ENCODE results near the gene WDR88.
"Not testable (repeated sequence)": the region's sequence is repeated elsewhere in the genome, so short reads cannot be mapped to it uniquely, and the experiment has no call there.

Gene WDR88

GRCh38 chr19:33111587-33111986, 20.3 kb upstream of the WDR88 start:
- Mint-ChIP-seq H3K36me3 (ENCODE audit: low read depth) (peaks cover 35% of the 10 kb centered on the region), H3K4me1 (ENCODE audit: low read depth) (no peaks in the 10 kb centered on the region), H3K27ac (no peak overlapping the region)

GRCh38 chr19:33114312-33114711, 17.6 kb upstream of the WDR88 start:
- peaks cover 43% of the 10 kb centered on the region for H3K36me3 Mint-ChIP-seq (ENCODE audit: low read depth)
- no peak overlapping the region for H3K27ac Mint-ChIP-seq
- no peaks in the 10 kb centered on the region for H3K9me3 Mint-ChIP-seq
- H3K4me1 Mint-ChIP-seq (ENCODE audit: low read depth) = no peaks in the 10 kb centered on the region
- no peak overlapping the region for H3K4me3 Mint-ChIP-seq
- no peaks in the 10 kb centered on the region for H3K27me3 Mint-ChIP-seq (ENCODE audit: low read depth)

More at GRCh38 chr19:33111587-33111986, 20.3 kb upstream of the WDR88 start:
- Mint-ChIP-seq H3K27me3 (ENCODE audit: low read depth) (no peaks in the 10 kb centered on the region), H3K9me3 (no peaks in the 10 kb centered on the region), H3K4me3 (no peak overlapping the region)

GRCh38 chr19:33117501-33117900, 14.4 kb upstream of the WDR88 start:
- peaks cover 31% of the 10 kb centered on the region for H3K36me3 Mint-ChIP-seq (ENCODE audit: low read depth)
- no peaks in the 10 kb centered on the region for H3K9me3 Mint-ChIP-seq
- no peak overlapping the region for H3K4me3 Mint-ChIP-seq
- peaks cover 2% of the 10 kb centered on the region for H3K4me1 Mint-ChIP-seq (ENCODE audit: low read depth)
- H3K27me3 Mint-ChIP-seq (ENCODE audit: low read depth) = no peaks in the 10 kb centered on the region
- H3K27ac Mint-ChIP-seq = no peak overlapping the region

DNA sequence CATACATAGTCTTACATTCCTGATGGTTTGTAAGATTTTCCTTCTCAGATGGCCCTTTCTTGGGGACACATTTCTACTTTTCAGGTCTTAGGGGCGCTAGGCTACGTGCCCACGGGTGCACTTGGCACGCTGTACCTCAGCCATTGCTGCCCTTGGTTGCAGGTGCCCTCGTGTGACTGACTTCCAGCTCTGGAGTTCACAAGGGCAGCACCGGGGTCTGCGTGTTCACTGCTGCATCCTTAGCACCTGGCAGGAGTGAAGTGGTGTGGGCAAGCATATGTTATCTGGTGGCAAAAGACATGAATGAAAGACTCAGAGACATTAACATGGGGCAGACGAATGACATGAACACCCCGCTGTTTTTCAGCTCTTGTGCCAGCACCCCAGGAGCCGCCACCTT, 13.3 kb upstream of the WDR88 start:
- H3K27me3 Mint-ChIP-seq (ENCODE audit: low read depth) = no peaks in the 10 kb centered on the region
- no peaks in the 10 kb centered on the region for H3K9me3 Mint-ChIP-seq

DNA sequence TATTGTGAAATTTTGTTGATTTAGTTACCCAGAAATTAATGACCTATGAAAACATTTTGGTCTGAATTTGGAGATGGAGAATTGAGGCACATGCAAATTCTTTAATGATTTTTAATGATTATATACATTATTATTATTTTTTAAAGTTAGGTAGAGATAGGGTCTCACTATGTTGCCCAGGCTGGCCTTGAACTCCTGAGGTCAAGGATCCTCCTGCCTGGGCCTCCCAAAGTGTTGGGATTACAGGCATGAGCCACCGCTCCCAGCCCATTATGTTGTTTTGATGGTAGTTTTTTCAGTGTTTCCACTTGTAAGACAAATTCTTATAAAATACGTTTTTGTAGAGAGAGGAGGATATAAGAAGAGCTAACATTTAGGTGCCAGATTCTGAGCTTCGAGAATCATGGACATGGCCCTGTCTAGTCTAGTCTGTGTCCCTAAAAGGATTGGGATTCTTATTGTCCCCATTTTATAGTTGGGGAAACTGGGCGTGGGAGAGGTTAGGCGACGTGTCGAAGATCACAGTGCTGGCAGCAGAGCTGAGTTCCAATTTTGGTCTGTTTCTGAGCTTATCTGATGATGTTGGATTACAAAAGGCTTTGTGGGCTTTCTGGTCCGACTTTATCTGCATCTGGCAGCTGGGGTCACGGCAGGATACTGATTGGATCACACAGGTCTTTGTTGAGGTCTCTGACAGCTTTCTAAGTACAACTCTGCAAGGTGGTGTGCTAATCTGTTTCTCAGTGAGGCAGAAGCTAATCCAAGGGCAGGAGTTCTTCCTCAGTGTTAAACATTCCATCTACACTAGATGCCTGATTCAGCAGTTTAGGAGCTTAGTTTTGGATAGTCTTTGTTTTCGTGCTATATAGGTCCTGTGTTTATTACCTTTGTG, 7.5 kb upstream of the WDR88 start:
- Mint-ChIP-seq H3K9me3 (no peaks in the 10 kb centered on the region), H3K27me3 (ENCODE audit: low read depth) (no peaks in the 10 kb centered on the region), H3K36me3 (ENCODE audit: low read depth) (peaks cover 24% of the 10 kb centered on the region), H3K27ac (no peak overlapping the region), H3K4me1 (ENCODE audit: low read depth) (peaks cover 11% of the 10 kb centered on the region), H3K4me3 (no peak overlapping the region)

More for the DNA sequence above, 13.3 kb upstream of the WDR88 start:
- peaks cover 2% of the 10 kb centered on the region for H3K4me1 Mint-ChIP-seq (ENCODE audit: low read depth)
- peaks cover 31% of the 10 kb centered on the region for H3K36me3 Mint-ChIP-seq (ENCODE audit: low read depth)
- H3K4me3 Mint-ChIP-seq = no peak overlapping the region
- H3K27ac Mint-ChIP-seq = no peak overlapping the region

GRCh38 chr19:33125929-33126388, 6.0 kb upstream of the WDR88 start:
- no peaks in the 10 kb centered on the region for H3K9me3 Mint-ChIP-seq
- peaks cover 25% of the 10 kb centered on the region for H3K36me3 Mint-ChIP-seq (ENCODE audit: low read depth)
- peaks cover 11% of the 10 kb centered on the region for H3K4me1 Mint-ChIP-seq (ENCODE audit: low read depth)
- no peak overlapping the region for H3K27ac Mint-ChIP-seq
- no peak overlapping the region for H3K4me3 Mint-ChIP-seq
- no peaks in the 10 kb centered on the region for H3K27me3 Mint-ChIP-seq (ENCODE audit: low read depth)

- H3K27ac Mint-ChIP-seq; H3K27me3 Mint-ChIP-seq (ENCODE audit: low read depth); H3K9me3 Mint-ChIP-seq; H3K4me1 Mint-ChIP-seq (ENCODE audit: low read depth); H3K4me3 Mint-ChIP-seq: not testable (repeated sequence)
- H3K36me3 Mint-ChIP-seq (ENCODE audit: low read depth) = peaks cover 23% of the 10 kb centered on the region
Measured at GRCh38 chr19:33126712-33127111, 5.2 kb upstream of the WDR88 start.

DNA sequence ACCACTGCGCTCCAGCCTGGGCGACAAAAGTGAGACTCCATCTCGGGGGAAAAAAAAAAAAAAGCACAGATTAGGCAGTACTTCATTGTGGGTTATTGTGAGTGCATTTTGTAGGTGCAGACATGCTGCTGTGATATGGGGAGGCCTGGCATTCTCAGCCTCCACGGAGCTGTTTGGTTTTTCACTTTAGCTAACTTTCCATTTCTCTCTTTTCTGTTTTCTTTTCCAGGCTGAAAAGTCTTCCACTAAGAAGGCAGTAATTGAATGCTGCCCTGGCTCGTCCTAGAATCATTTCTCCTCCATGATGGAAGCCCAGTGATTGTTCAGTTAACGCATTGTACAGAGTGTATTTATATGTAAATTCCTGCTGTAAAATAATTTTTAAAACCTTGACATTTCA, 2.0 kb upstream of the WDR88 start:
- Mint-ChIP-seq H3K27me3 (ENCODE audit: low read depth) (no peaks in the 10 kb centered on the region), H3K9me3 (no peaks in the 10 kb centered on the region), H3K36me3 (ENCODE audit: low read depth) (peaks cover 20% of the 10 kb centered on the region), H3K4me1 (ENCODE audit: low read depth) (peaks cover 7% of the 10 kb centered on the region), H3K27ac (peak overlapping the region; percentile 15), H3K4me3 (no peak overlapping the region)

DNA sequence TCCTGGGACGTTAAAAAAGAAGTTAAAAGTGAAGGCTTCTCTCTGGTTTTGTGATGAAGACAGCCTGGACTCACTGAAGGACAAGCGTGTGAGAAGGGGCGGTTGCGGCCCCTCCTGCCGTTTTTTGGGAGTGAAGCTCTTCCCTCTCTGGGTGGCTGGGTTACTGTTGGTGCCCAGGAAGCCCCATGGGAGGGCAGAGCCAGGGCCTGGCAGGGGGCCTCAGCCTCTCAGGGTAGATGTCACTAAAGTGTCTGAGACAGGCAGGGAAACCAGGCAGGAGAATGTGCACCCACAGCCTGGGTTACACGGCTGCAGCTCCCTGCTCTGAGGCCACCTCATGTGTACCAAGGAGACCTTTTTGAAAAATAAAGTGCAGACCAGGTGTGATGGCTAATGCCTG, 1.5 kb upstream of the WDR88 start:
- peaks cover 19% of the 10 kb centered on the region for H3K36me3 Mint-ChIP-seq (ENCODE audit: low read depth)
- no peak overlapping the region for H3K27ac Mint-ChIP-seq
- H3K27me3 Mint-ChIP-seq (ENCODE audit: low read depth) = no peaks in the 10 kb centered on the region

DNA sequence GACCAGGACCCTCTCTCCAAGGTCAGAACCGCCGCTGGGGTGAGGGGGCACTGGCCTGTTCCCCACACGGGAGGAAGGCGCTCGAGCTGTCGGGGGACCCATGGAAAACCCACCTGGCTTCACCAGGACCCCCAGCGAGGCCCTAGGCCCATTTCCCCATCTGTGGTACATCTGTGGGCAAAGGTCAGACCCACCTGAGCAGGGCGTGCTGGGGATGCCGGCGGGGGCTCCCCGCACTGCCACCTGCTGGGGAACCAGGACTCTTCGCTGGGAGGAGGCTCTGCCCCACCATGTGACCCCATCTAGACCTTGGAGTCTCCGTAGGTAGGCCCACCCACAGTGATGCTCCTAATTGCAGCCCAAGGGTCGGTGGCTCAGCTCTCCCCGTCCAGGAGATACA, 511 bp downstream of the WDR88 start:
- Mint-ChIP-seq H3K4me3 (no peak overlapping the region), H3K9me3 (no peaks in the 10 kb centered on the region), H3K4me1 (ENCODE audit: low read depth) (peaks cover 3% of the 10 kb centered on the region), H3K27ac (no peak overlapping the region), H3K36me3 (ENCODE audit: low read depth) (peaks cover 13% of the 10 kb centered on the region), H3K27me3 (ENCODE audit: low read depth) (no peaks in the 10 kb centered on the region)

More for the DNA sequence above, 1.5 kb upstream of the WDR88 start:
- Mint-ChIP-seq H3K4me3 (no peak overlapping the region), H3K4me1 (ENCODE audit: low read depth) (peaks cover 10% of the 10 kb centered on the region), H3K9me3 (no peaks in the 10 kb centered on the region)

DNA sequence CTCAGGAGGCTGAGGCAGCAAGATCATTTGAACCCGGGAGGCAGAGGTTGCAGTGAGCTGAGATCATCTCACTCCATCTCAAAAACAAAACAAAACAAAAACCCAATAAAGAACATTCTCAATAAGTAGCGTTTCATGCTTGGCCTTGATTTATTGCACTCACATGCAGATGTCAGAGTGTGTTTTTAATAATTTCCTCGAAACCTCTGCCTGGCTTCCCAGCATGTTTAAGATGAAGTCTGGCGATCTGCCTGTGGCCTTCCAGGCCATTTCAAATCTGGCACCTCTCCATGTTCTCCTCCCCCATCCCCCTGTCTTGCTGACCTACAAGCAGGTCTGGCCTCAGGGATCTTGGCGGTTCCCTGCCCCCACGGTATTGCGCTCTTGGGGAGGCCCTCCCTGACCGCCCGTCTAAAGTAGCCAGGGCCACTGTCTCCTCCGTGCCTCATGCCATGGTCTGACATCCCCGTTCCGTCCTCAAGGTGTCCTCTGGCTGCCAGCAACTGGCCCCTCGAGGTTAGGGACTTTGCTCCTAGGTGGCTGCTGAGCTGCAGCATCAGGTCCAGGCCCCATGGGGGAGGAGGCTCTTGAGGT, 1.6 kb downstream of the WDR88 start:
- Mint-ChIP-seq H3K4me3 (no peak overlapping the region), H3K4me1 (ENCODE audit: low read depth) (peaks cover 3% of the 10 kb centered on the region), H3K36me3 (ENCODE audit: low read depth) (peaks cover 9% of the 10 kb centered on the region)

DNA sequence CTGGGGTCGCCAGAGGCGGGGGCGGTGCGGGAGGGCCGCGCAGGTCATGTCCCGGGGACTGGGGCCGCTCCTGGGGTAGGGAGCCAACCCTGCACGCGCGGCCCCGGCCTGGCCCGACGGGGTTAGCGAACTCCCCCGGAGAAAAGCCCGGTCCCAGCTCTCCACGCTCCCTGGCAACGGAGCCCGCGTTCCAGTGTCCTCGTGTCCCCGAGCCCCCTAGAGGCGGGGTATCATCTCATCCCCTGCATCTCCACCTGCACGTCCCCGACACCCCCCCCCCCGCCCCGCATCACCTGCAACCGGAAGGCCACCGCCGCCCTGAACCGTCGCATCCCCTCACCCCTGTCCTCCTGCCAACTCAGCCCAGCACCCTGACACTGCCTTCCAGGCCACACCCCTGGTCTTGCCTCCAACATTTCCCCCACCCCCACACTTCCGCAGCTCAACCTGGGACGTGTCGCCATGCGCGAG, 2.7 kb downstream of the WDR88 start:
- H3K4me3 Mint-ChIP-seq = peak overlapping the region; percentile 34
- H3K4me1 Mint-ChIP-seq (ENCODE audit: low read depth) = peaks cover 3% of the 10 kb centered on the region
- no peaks in the 10 kb centered on the region for H3K9me3 Mint-ChIP-seq
- H3K36me3 Mint-ChIP-seq (ENCODE audit: low read depth) = peaks cover 3% of the 10 kb centered on the region
- H3K27me3 Mint-ChIP-seq (ENCODE audit: low read depth) = no peaks in the 10 kb centered on the region
- no peak overlapping the region for H3K27ac Mint-ChIP-seq

More for the DNA sequence above, 1.6 kb downstream of the WDR88 start:
- H3K27me3 Mint-ChIP-seq (ENCODE audit: low read depth) = no peaks in the 10 kb centered on the region
- no peaks in the 10 kb centered on the region for H3K9me3 Mint-ChIP-seq
- no peak overlapping the region for H3K27ac Mint-ChIP-seq

- H3K27me3 Mint-ChIP-seq (ENCODE audit: low read depth) = peaks cover 3% of the 10 kb centered on the region
- no peak overlapping the region for H3K27ac Mint-ChIP-seq
- H3K36me3 Mint-ChIP-seq (ENCODE audit: low read depth) = no peaks in the 10 kb centered on the region
- peaks cover 7% of the 10 kb centered on the region for H3K4me1 Mint-ChIP-seq (ENCODE audit: low read depth)
- no peaks in the 10 kb centered on the region for H3K9me3 Mint-ChIP-seq
- H3K4me3 Mint-ChIP-seq = no peak overlapping the region
Measured at GRCh38 chr19:33139165-33139564, 7.3 kb downstream of the WDR88 start.

GRCh38 chr19:33143897-33144405, 12.0 kb downstream of the WDR88 start:
- Mint-ChIP-seq H3K4me3 (no peak overlapping the region), H3K36me3 (ENCODE audit: low read depth) (no peaks in the 10 kb centered on the region), H3K27me3 (ENCODE audit: low read depth) (peaks cover 3% of the 10 kb centered on the region), H3K4me1 (ENCODE audit: low read depth) (peaks cover 4% of the 10 kb centered on the region), H3K9me3 (no peaks in the 10 kb centered on the region), H3K27ac (no peak overlapping the region)

DNA sequence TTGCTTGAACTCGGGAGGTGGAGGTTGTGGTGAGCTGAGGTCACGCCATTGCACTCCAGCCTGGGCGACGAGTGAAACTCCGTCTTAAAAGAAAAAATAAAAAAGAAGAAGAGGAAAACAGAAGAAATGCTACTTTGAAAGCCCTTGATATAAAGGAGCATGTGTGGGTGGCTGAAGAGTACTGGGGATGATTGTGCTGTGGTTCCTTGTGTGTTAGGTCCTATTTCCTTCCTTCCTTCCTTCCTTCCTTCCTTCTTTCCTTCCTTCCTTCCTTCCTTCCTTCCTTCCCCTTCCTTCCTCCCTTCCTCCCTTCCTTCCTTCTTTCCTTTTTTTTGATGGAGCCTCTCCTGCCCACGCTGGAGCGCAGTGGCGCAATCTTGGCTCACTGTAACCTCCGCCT, 14.3 kb downstream of the WDR88 start:
- H3K4me1 Mint-ChIP-seq (ENCODE audit: low read depth) = peaks cover 4% of the 10 kb centered on the region
- no peaks in the 10 kb centered on the region for H3K9me3 Mint-ChIP-seq
- H3K27me3 Mint-ChIP-seq (ENCODE audit: low read depth) = peaks cover 3% of the 10 kb centered on the region
- H3K36me3 Mint-ChIP-seq (ENCODE audit: low read depth) = no peaks in the 10 kb centered on the region
- no peak overlapping the region for H3K4me3 Mint-ChIP-seq
- peak overlapping the region; percentile 47 for H3K27ac Mint-ChIP-seq
